H1 (cell line): Measurements from ENCODE around the gene SEMA3E. TPM values are rescaled to one million over a fixed set of nuclear protein-coding genes. Genes with fewer than 3 reads are reported as not detected.

Experiments
- CTCF ChIA-PET: fragments of 300-600 bp; sonication (Branson Sonifier 250); formaldehyde crosslinking; loops from one replicate; lab custom pipeline; 2021; ENCODE audit not compliant: partially characterized antibody; lab: Charles Lee
- POLR2A ChIA-PET: fragments of 300-600 bp; sonication (Branson Sonifier 250); formaldehyde crosslinking; loops from one replicate; lab custom pipeline; 2021; ENCODE audit warnings: inconsistent platforms; ENCODE audit not compliant: partially characterized antibody; lab: Charles Lee
- DNase-seq, 2 experiments: peaks; one replicate each; pipeline versions ENCODE4 v3.0.0 to v3.0.0-alpha.2; 2010 to 2022; ENCODE audit warnings: low spot score in 2 of 2, low read depth in 1 of 2, mixed read lengths in 1 of 2
- FAIRE-seq: peaks from 2 replicates; lab custom pipeline; 2011; peaks lifted over from hg19 to GRCh38; lab: Jason Lieb, UNC
- H2AFZ ChIP-seq: 2 replicates; pipeline ENCODE4 v1.8.1; 2012; ENCODE audit warnings: low read length, inconsistent platforms
- H2AK5ac ChIP-seq: 2 replicates; pipeline ENCODE4 v1.6.1; 2013; ENCODE audit warnings: low read depth, low read length
- H2BK120ac ChIP-seq: replicated peaks from 2 replicates; pipeline ENCODE3; 2013; ENCODE audit warnings: low read depth, low read length, inconsistent platforms
- H2BK12ac ChIP-seq: 2 replicates; pipeline ENCODE4 v1.6.1; 2013; ENCODE audit warnings: low read depth, low read length
- H2BK15ac ChIP-seq: 2 replicates; pipeline ENCODE4 v1.6.1; 2013; ENCODE audit warnings: low read length
- H2BK20ac ChIP-seq: 2 replicates; pipeline ENCODE4 v1.6.1; 2013; ENCODE audit warnings: low read length
- H2BK5ac ChIP-seq: 2 replicates; pipeline ENCODE4 v1.6.1; 2013; ENCODE audit warnings: low read depth, low read length
- H3K14ac ChIP-seq: 2 replicates; pipeline ENCODE4 v1.6.1; 2013; ENCODE audit warnings: inconsistent platforms; ENCODE audit not compliant: insufficient read length
- H3K18ac ChIP-seq: 2 replicates; pipeline ENCODE4 v1.6.1; 2013; ENCODE audit warnings: low read length; ENCODE audit errors: extremely low read depth
- H3K23ac ChIP-seq: 2 replicates; pipeline ENCODE4 v1.6.1; 2013; ENCODE audit warnings: inconsistent platforms; ENCODE audit not compliant: insufficient read length
- H3K23me2 ChIP-seq: 2 replicates; pipeline ENCODE4 v1.6.1; 2013; ENCODE audit warnings: low read depth, low read length
- H3K27ac ChIP-seq: 2 replicates; pipeline ENCODE4 v1.6.1; 2011; ENCODE audit warnings: low read depth, low read length, inconsistent platforms
- H3K27me3 ChIP-seq, 4 experiments: replicated peaks in 1 of 4; 1 replicate in 1 of 4; 2 replicates in 3 of 4; pipeline versions ENCODE4 v1.6.1 to v1.8.1; 2011 to 2013; ENCODE audit warnings: low read length in 3 of 4, mild to moderate bottlenecking in 3 of 4, inconsistent platforms in 2 of 4, mixed read lengths in 2 of 4, moderate library complexity in 1 of 4; ENCODE audit not compliant: control insufficient read depth in 3 of 4, insufficient read depth in 3 of 4; ENCODE audit errors: extremely low read depth in 1 of 4
- H3K36me3 ChIP-seq, 4 experiments: 2 replicates each; pipeline versions ENCODE4 v1.6.1 to v1.8.1; 2011 to 2013; ENCODE audit warnings: mild to moderate bottlenecking in 4 of 4, low read length in 3 of 4, moderate library complexity in 2 of 4, control low read depth in 1 of 4, inconsistent platforms in 1 of 4; ENCODE audit not compliant: insufficient read depth in 4 of 4, control insufficient read depth in 2 of 4
- H3K4ac ChIP-seq: replicated peaks from 2 replicates; pipeline ENCODE3; 2013; ENCODE audit warnings: low read length, low read depth, mixed read lengths, inconsistent platforms; ENCODE audit not compliant: insufficient read length
- H3K4me1 ChIP-seq, 4 experiments: replicated peaks in 1 of 4; 1 replicate in 1 of 4; 2 replicates in 3 of 4; pipeline versions ENCODE4 v1.6.1 to v1.8.1; 2011 to 2013; ENCODE audit warnings: low read length in 3 of 4, inconsistent platforms in 2 of 4, mixed read lengths in 1 of 4; ENCODE audit not compliant: insufficient read depth in 4 of 4, control insufficient read depth in 3 of 4
- H3K4me2 ChIP-seq, 2 experiments: 2 replicates each; pipeline versions ENCODE4 v1.6.1 to v1.8.1; 2011 to 2013; ENCODE audit warnings: low read depth in 2 of 2, low read length in 2 of 2, control low read depth in 1 of 2, inconsistent platforms in 1 of 2, mild to moderate bottlenecking in 1 of 2; ENCODE audit not compliant: insufficient read depth in 1 of 2
- H3K4me3 ChIP-seq, 4 experiments: fragments of 200-600, 300-600 bp in 1 of 4; sonication (generic), shearing (Covaris generic), sonication (Bioruptor Twin) in 1 of 4; 2 replicates each; pipeline versions ENCODE4 v1.5.1 to v1.8.1; 2011 to 2016; ENCODE audit warnings: low read length in 4 of 4, low read depth in 3 of 4, control low read depth in 2 of 4, inconsistent platforms in 2 of 4, mild to moderate bottlenecking in 2 of 4, mixed read lengths in 1 of 4, moderate library complexity in 1 of 4; ENCODE audit not compliant: insufficient read depth in 2 of 4; ENCODE audit errors: extremely low read depth in 1 of 4
- H3K56ac ChIP-seq: replicated peaks from 2 replicates; pipeline ENCODE3; 2013; ENCODE audit warnings: low read depth, mild to moderate bottlenecking, mixed read lengths, low read length, inconsistent platforms; ENCODE audit not compliant: insufficient read length
- H3K79me1 ChIP-seq: 2 replicates; pipeline ENCODE4 v1.6.1; 2013; ENCODE audit warnings: low read depth, low read length, control low read depth
- H3K79me2 ChIP-seq, 2 experiments: 2 replicates each; pipeline versions ENCODE4 v1.6.1 to v1.8.1; 2012 to 2013; ENCODE audit warnings: low read length in 2 of 2, mild to moderate bottlenecking in 2 of 2, inconsistent platforms in 1 of 2; ENCODE audit not compliant: insufficient read depth in 2 of 2, control insufficient read depth in 1 of 2
- H3K9ac ChIP-seq, 4 experiments: replicated peaks in 1 of 4; 1 replicate in 1 of 4; 2 replicates in 3 of 4; pipeline versions ENCODE4 v1.6.1 to v1.8.1; 2011 to 2013; ENCODE audit warnings: low read depth in 3 of 4, low read length in 3 of 4, control low read depth in 2 of 4, mild to moderate bottlenecking in 2 of 4, moderate library complexity in 2 of 4, inconsistent platforms in 1 of 4; ENCODE audit errors: extremely low read depth in 1 of 4
- H3K9me3 ChIP-seq, 2 experiments: 2 replicates each; pipeline versions ENCODE4 v1.6.1 to v1.8.1; 2012 to 2013; ENCODE audit warnings: mild to moderate bottlenecking in 2 of 2, moderate library complexity in 2 of 2, control low read depth in 1 of 2, inconsistent platforms in 1 of 2, low read depth in 1 of 2, low read length in 1 of 2, mixed read lengths in 1 of 2; ENCODE audit not compliant: insufficient read depth in 2 of 2
- H4K20me1 ChIP-seq, 2 experiments: replicated peaks in 1 of 2; 2 replicates each; pipeline versions ENCODE3 to v1.8.1; 2011 to 2013; ENCODE audit warnings: inconsistent platforms in 2 of 2, low read length in 2 of 2, mild to moderate bottlenecking in 1 of 2; ENCODE audit not compliant: insufficient read depth in 2 of 2, control insufficient read depth in 1 of 2
- H4K5ac ChIP-seq: 2 replicates; pipeline ENCODE4 v1.6.1; 2013; ENCODE audit warnings: low read length, low read depth, mixed read lengths, inconsistent platforms; ENCODE audit not compliant: insufficient read length
- H4K8ac ChIP-seq: 2 replicates; pipeline ENCODE4 v1.8.0; 2013; ENCODE audit warnings: mild to moderate bottlenecking, moderate library complexity, low read length, inconsistent platforms; ENCODE audit not compliant: insufficient read depth; ENCODE audit errors: extremely low read depth
- H4K91ac ChIP-seq: replicated peaks from 2 replicates; pipeline ENCODE3; 2013; ENCODE audit warnings: low read length, mixed read lengths, inconsistent platforms; ENCODE audit not compliant: insufficient read length
- ATF3 ChIP-seq: IDR thresholded peaks from 2 replicates; pipeline ENCODE4 v1.6.1; 2011; ENCODE audit warnings: low read depth, mild to moderate bottlenecking, low read length; ENCODE audit not compliant: insufficient read depth
- CEBPB ChIP-seq: IDR thresholded peaks from 2 replicates; pipeline ENCODE4 v1.6.1; 2012; ENCODE audit warnings: low read depth, low read length
- CHD1 ChIP-seq: IDR thresholded peaks from 2 replicates; pipeline ENCODE4 v1.6.1; 2012; ENCODE audit warnings: low read depth, low read length, improper control_type of control experiment
- CHD2 ChIP-seq: IDR thresholded peaks from 2 replicates; pipeline ENCODE4 v1.6.1; 2012; ENCODE audit warnings: low read length, improper control_type of control experiment
- CTCF ChIP-seq, 3 experiments: IDR thresholded peaks; 1 replicate in 2 of 3; 2 replicates in 1 of 3; pipeline versions ENCODE4 v1.5.1 to v1.6.1; 2011; ENCODE audit warnings: low read length in 3 of 3, mild to moderate bottlenecking in 3 of 3, inconsistent platforms in 2 of 3, low read depth in 1 of 3, moderate library complexity in 1 of 3; ENCODE audit not compliant: insufficient read depth in 1 of 3; ENCODE audit errors: control extremely low read depth in 1 of 3
- KDM1A ChIP-seq: fragments of 200-600, 300-600 bp; sonication (generic); IDR thresholded peaks from 2 replicates; pipeline ENCODE4 v1.7.1; 2016; ENCODE audit warnings: mild to moderate bottlenecking, low read length, borderline replicate concordance
- POLR2A ChIP-seq, 2 experiments: IDR thresholded peaks; 1 replicate in 1 of 2; 2 replicates in 1 of 2; pipeline ENCODE4 v1.6.1; 2011; ENCODE audit warnings: low read depth in 2 of 2, low read length in 2 of 2, mild to moderate bottlenecking in 2 of 2; ENCODE audit errors: control extremely low read depth in 1 of 2
- RFX5 ChIP-seq: IDR thresholded peaks from 2 replicates; pipeline ENCODE4 v1.6.1; 2011; ENCODE audit warnings: low read depth, low read length, improper control_type of control experiment, borderline replicate concordance
- SAP30 ChIP-seq: fragments of 300-600 bp; sonication (generic); IDR thresholded peaks from 2 replicates; pipeline ENCODE4 v1.7.1; 2012; ENCODE audit warnings: low read length, moderate library complexity, mild to moderate bottlenecking, inconsistent platforms; ENCODE audit not compliant: insufficient read depth, insufficient replicate concordance
- SP1 ChIP-seq: IDR thresholded peaks from 2 replicates; pipeline ENCODE4 v1.6.1; 2011; ENCODE audit warnings: low read depth, low read length
- WGBS, 2 experiments: shearing (Covaris generic) in 1 of 2; methylation state at CpG; one replicate each; pipeline versions ENCODE4 v1.1.6 to v1.1.7; 2013 to 2015; ENCODE audit warnings: low lambda C conversion rate in 2 of 2, mixed read lengths in 2 of 2, inconsistent platforms in 1 of 2, low coverage in 1 of 2, missing lambda C conversion rate in 1 of 2; ENCODE audit not compliant: insufficient replicate concordance in 2 of 2, insufficient coverage in 1 of 2, insufficient read length in 1 of 2; ENCODE audit errors: extremely low coverage in 1 of 2, missing lambda C conversion rate in 1 of 2; 5-methylcytosine and 5-hydroxymethylcytosine counted together
- polyA plus RNA-seq, 7 experiments: library from polyadenylated mRNA; depleted of rRNA in 3 of 7; stranded (reverse) in 5 of 7; unstranded in 2 of 7; fragments of >200 nt in 5 of 7; fragments of 200-250 nt in 2 of 7; gene quantifications; 1 replicate in 5 of 7; 2 replicates in 1 of 7; 4 replicates in 1 of 7; pipeline versions ENCODE4 v1.2.1 to v1.2.3, GENCODE V29; 2011 to 2013; ENCODE audit warnings: missing spikeins in 2 of 7, mixed read lengths in 2 of 7
- total RNA-seq: library from RNA; stranded (reverse); fragmentation: NEBNext Ultra II Directional; extraction: Animal tissue kit (Norgen Biotek cat#: 25700); gene quantifications from 2 replicates; pipeline ENCODE4 v1.2.1, GENCODE V29; 2021
- TF ChIP-seq, protein P1 (sequence below): IDR thresholded peaks from 2 replicates; pipeline ENCODE4 v1.6.1; 2012; ENCODE audit warnings: inconsistent platforms

SEMA3E gene
- total and polyA plus RNA-seq, 2 of the 8 experiments (the other 6 are each of a cell fraction or from before 2014, with no cell fraction given) = 0.93 to 0.94 TPM

GRCh38 chr7:83693256-83693655, 44.3 kb upstream of the SEMA3E start:
- peak overlapping the region in 1 of 2 experiments; percentile 53; a peak in 2 of 4 replicates for H3K4me2 ChIP-seq
- H3K18ac ChIP-seq = no peak overlapping the region; the same call in 1 of the 2 replicates
- H3K27ac ChIP-seq = no peak overlapping the region
- no peak overlapping the region for H3K4ac ChIP-seq
- ChIA-PET CTCF (no interaction called here), POLR2A (no interaction called here)
- no peak overlapping the region for H4K91ac ChIP-seq
- H4K5ac ChIP-seq = no peak overlapping the region
- H3K23me2 ChIP-seq = peaks cover 2% of the 10 kb centered on the region; the same call in 1 of the 2 replicates
- no peak overlapping the region for H2AFZ ChIP-seq
- no peaks in the 10 kb centered on the region for H3K9me3 ChIP-seq
- 83% methylated on average over 1 of the region's 1 CpG; no CpG with 5 or more reads in 1 of the 2 experiments for WGBS, 2 experiments
- no peak overlapping the region for H3K14ac ChIP-seq
- H3K79me1 ChIP-seq = no peaks in the 10 kb centered on the region
- no peak overlapping the region for H2BK12ac ChIP-seq
- H3K23ac ChIP-seq = no peak overlapping the region
- peak overlapping the region; percentile 36; the same call in 1 of the 2 replicates for H2BK5ac ChIP-seq
- peak overlapping the region; percentile 85 for H2BK120ac ChIP-seq
- H2BK20ac ChIP-seq = no peak overlapping the region
- H2BK15ac ChIP-seq = no peak overlapping the region
- peak overlapping the region in 1 of 4 experiments; percentile 24; a peak in 1 of 8 replicates for H3K4me3 ChIP-seq
- DNase-seq (no peak), FAIRE-seq (no peak)
- H3K27me3 ChIP-seq = peaks cover 10 to 30% (median 19%) of the 10 kb centered on the region in 4 experiments; a peak in 6 of 7 replicates
- H4K20me1 ChIP-seq = no peaks in the 10 kb centered on the region
- H3K36me3 ChIP-seq = no peaks in the 10 kb centered on the region
- peaks cover 0 to 41% (median 20%) of the 10 kb centered on the region in 4 experiments; a peak in 6 of 7 replicates for H3K4me1 ChIP-seq
- no peak overlapping the region for H3K56ac ChIP-seq
- H3K9ac ChIP-seq = no peak overlapping the region
- H4K8ac ChIP-seq = no peak overlapping the region
- no peak overlapping the region for H2AK5ac ChIP-seq
- no peaks in the 10 kb centered on the region for H3K79me2 ChIP-seq
- TF ChIP-seq SP1 (no peak), CEBPB (no peak), POLR2A (IDR thresholded peaks at IDR 0.05; ENCODE audit: control extremely low read depth in 1 of 2, low read depth in 2 of 2, low read length in 2 of 2) (no peak), SAP30 (no peak), CTCF (IDR thresholded peaks at IDR 0.05; ENCODE audit: control extremely low read depth in 1 of 3, insufficient read depth in 1 of 3, low read depth in 1 of 3, low read length in 3 of 3) (no peak), RFX5 (no peak), KDM1A (no peak), CHD2 (no peak), ATF3 (no peak), CHD1 (no peak)
- TF ChIP-seq, protein P1, sequence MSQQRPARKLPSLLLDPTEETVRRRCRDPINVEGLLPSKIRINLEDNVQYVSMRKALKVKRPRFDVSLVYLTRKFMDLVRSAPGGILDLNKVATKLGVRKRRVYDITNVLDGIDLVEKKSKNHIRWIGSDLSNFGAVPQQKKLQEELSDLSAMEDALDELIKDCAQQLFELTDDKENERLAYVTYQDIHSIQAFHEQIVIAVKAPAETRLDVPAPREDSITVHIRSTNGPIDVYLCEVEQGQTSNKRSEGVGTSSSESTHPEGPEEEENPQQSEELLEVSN = no peak
